HG03103 (cell line): Measurements from ENCODE around the gene ANHX.

Experiments used
- ATAC-seq: cut with Tn5 transposase; IDR thresholded peaks from one replicate; pipeline ENCODE4 v1.9.1; 2021; ENCODE audit warnings: low read depth; ENCODE audit not compliant: unreplicated experiment

Gene ANHX

GRCh38 chr12:133203344-133204263, 32.1 kb downstream of the ANHX start:
- no peak for ATAC-seq

GRCh38 chr12:133202493-133203343, 33.0 kb downstream of the ANHX start:
- no peak for ATAC-seq

GRCh38 chr12:133201888-133202287, 33.8 kb downstream of the ANHX start:
- ATAC-seq, result no peak

- no peak for ATAC-seq
These were observed 42.8 kb downstream of the ANHX start for GRCh38 chr12:133192847-133193246.

- ATAC-seq, result no peak
These were observed 45.5 kb downstream of the ANHX start for GRCh38 chr12:133190176-133190575.

- peak; percentile 89 for ATAC-seq
These were observed 54.3 kb downstream of the ANHX start, which contains the start of gene ZNF268 for GRCh38 chr12:133181238-133181959. Gene ZNF268 (plus strand): TSS chr12:133181495. CDS start chr12:133181998, 503 bp downstream.

- no peak for ATAC-seq
These were observed 55.0 kb downstream of the ANHX start for GRCh38 chr12:133180669-133181068.

GRCh38 chr12:133174901-133175300, 60.8 kb downstream of the ANHX start:
- no peak for ATAC-seq

- no peak for ATAC-seq
These were observed 63.2 kb downstream of the ANHX start for GRCh38 chr12:133172491-133172890.
